Lower leg skin (tissue), 3 donors: Measurements from ENCODE around the gene BICD2.

ENCODE experiments used
- CTCF ChIP-seq, 3 donors: fragments of 450-650 bp; IDR thresholded peaks; one replicate each; pipeline ENCODE4 v1.5.1; 2016; ENCODE audit warnings: antibody characterized with exemption in 3 of 3, mild to moderate bottlenecking in 3 of 3, moderate library complexity in 2 of 3
- POLR2A ChIP-seq, 2 donors: fragments of 450-650 bp; IDR thresholded peaks; one replicate each; pipeline ENCODE4 v1.6.1; 2016 to 2017; ENCODE audit warnings: antibody characterized with exemption in 2 of 2, mild to moderate bottlenecking in 1 of 2, moderate library complexity in 1 of 2

- TF ChIP-seq CTCF (IDR thresholded peaks at IDR 0.05) (no peak), POLR2A (IDR thresholded peaks at IDR 0.05) (no peak)
Observed at GRCh38 chr9:92713528-92713927, 51.1 kb downstream of the BICD2 start.
